ENCODE measurements around the gene TRIOBP.

GRCh38 chr22:37659066-37659896 lies 37.6 kb upstream of the TRIOBP start:
- TF ChIP-seq CTCF (IDR thresholded peaks at IDR 0.05) (no peak), POLR2AphosphoS5 (IDR thresholded peaks at IDR 0.05) (no peak), EP300 (IDR thresholded peaks at IDR 0.05) (no peak), POLR2A (IDR thresholded peaks at IDR 0.05) (no peak)

Data from suprapubic skin (tissue), 4 donors.